K562 (cell line): ENCODE data around the gene GGCT. TPM values are rescaled to one million over a fixed set of nuclear protein-coding genes. Genes with fewer than 3 reads are reported as not detected.

Experiments
- ATF7 ChIP-seq: fragments of 450-650 bp; IDR thresholded peaks from 2 replicates; pipeline ENCODE4 v1.7.1; 2014; ENCODE audit warnings: mild to moderate bottlenecking, moderate library complexity
- CHD7 ChIP-seq: fragments of 200-600 bp; sonication (generic); IDR thresholded peaks from one replicate; pipeline ENCODE4 v1.6.1; 2012; ENCODE audit warnings: mild to moderate bottlenecking, low read depth, low read length, inconsistent platforms
- ELF4 ChIP-seq: fragments of 450-650 bp; formaldehyde crosslinking; IDR thresholded peaks from 2 replicates; pipeline ENCODE4 v1.4.0; 2022; ENCODE audit warnings: missing genetic modification characterization
- OTX1 ChIP-seq: fragments of 450-650 bp; formaldehyde crosslinking; IDR thresholded peaks from 2 replicates; pipeline ENCODE4 v1.4.0; 2022; ENCODE audit warnings: mild to moderate bottlenecking
- SAFB2 ChIP-seq: fragments of 200-400 bp; formaldehyde crosslinking; IDR thresholded peaks from 2 replicates; pipeline ENCODE4 v1.6.1; 2018; ENCODE audit warnings: borderline replicate concordance, low read length, low read depth, moderate library complexity; ENCODE audit not compliant: severe bottlenecking
- TAF1 ChIP-seq: IDR thresholded peaks from 2 replicates; pipeline ENCODE4 v1.6.1; 2011; ENCODE audit warnings: mild to moderate bottlenecking, low read length, moderate library complexity; ENCODE audit not compliant: insufficient read depth, control insufficient read depth, severe bottlenecking; ENCODE audit errors: extremely low read depth
- ZNF121 ChIP-seq: sonication (generic); formaldehyde crosslinking; conservative IDR thresholded peaks from 2 replicates; pipeline ENCODE4 v1.8.0; 2022; ENCODE audit warnings: missing genetic modification reagents
- ZNF184 ChIP-seq: sonication (generic); formaldehyde crosslinking; IDR thresholded peaks from 2 replicates; pipeline ENCODE4 v1.5.0; 2020; ENCODE audit warnings: missing genetic modification reagents
- polyA plus RNA-seq, 8 experiments: library from polyadenylated mRNA; depleted of rRNA in 4 of 8; stranded (reverse) in 5 of 8; unstranded in 3 of 8; fragments of >200 nt; fragmentation: Nextera tagmentation in 2 of 8; fragmentation: Illumina TruSeq in 1 of 8; extraction: Ambion mirVana in 2 of 8; extraction: Trizol in 1 of 8; gene quantifications; 2 replicates each; pipeline versions ENCODE4 v1.2.1 to v1.2.3, GENCODE V29; 2011 to 2014; ENCODE audit warnings: inconsistent platforms in 1 of 8, missing spikeins in 1 of 8
- total RNA-seq, 7 experiments: library from RNA; depleted of rRNA in 6 of 7; stranded (reverse); fragments of >200 nt in 6 of 7; fragmentation: Illumina TruSeq in 2 of 7; extraction: Trizol in 2 of 7; gene quantifications; 2 replicates each; pipeline versions ENCODE4 v1.2.1 to v1.2.3, GENCODE V29; 2011 to 2021; ENCODE audit warnings: low replicate concordance in 1 of 7

GGCT gene
- total and polyA plus RNA-seq, 9 of the 15 experiments (the other 6 are each of a cell fraction or from before 2014, with no cell fraction given): 79.0 to 349 (median 136) TPM

DNA sequence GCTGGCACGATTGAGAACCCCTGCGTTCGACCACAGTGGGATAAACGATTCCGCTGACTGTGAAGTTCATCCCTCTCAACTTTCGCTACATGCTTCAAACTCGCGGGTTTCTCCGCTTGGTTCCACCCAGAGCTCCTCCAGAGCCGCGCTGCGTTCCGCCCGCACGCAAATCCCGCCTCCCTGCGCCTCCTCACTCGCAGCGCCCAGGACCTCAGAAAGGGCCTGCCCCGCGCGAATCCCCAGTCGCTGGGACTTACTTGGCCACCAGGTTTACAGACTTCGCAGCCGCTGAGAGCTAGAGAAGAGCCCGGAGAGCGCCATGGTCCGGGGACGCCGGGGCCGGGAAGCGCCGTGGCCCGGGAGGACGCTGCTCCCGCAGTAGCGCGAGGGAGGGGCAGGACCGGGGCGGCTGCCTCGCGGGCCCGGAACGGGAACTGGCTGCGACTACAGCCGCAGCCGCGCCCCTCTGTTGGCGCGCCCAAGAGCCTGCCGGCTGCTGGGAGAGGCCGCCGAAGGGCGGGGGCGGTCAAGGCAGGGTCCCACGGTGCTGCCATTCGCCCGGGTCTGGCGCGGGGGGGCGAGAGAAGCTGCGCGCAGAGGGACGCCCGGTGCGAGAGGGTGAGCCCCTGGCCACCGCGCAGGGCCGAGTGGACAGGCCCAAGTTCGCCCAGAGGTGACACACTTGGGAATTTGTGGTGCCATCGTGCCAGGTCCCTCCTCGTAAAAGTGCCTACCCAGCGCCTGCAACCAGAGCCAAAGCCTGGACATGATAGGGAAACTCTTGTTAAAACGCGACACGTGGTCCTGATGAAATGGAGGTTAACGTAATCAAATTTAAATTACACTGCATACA, 26.1 kb downstream of the GGCT start, which contains the start of gene NOD1 (continued):
- TF ChIP-seq CHD7 (no peak), ZNF184 (CRISPR knock-in tag) (no peak), ZNF121 (CRISPR knock-in tag) (no peak), ATF7 (0 out of 2 replicates have a peak, but pooled peaks have one; percentile 68), SAFB2 (no peak), TAF1 (peak; percentile 60), OTX1 (CRISPR knock-in tag) (no peak), ELF4 (CRISPR knock-in tag) (no peak)
